Smooth muscle cell (in vitro differentiated cells): ENCODE data around the gene STX1B. TPM values are rescaled to one million over a fixed set of nuclear protein-coding genes. Genes with fewer than 3 reads are reported as not detected.

Experiments used
- DNase-seq: peaks from one replicate; lab custom pipeline; 2025; ENCODE audit not compliant: unreplicated experiment; lab: John Stamatoyannopoulos, UW
- H2AFZ ChIP-seq: fragments of 200-600 bp; sonication (generic); 2 replicates; pipeline ENCODE4 v1.6.0; 2016; ENCODE audit warnings: antibody characterized with exemption, low read depth, mild to moderate bottlenecking
- H3F3A ChIP-seq: fragments of 200-600 bp; sonication (generic); 2 replicates; pipeline ENCODE4 v1.6.0; 2017; ENCODE audit warnings: antibody characterized with exemption, low read depth
- H3K27ac ChIP-seq: fragments of 200-600 bp; sonication (generic); 2 replicates; pipeline ENCODE4 v1.5.1; 2016; ENCODE audit warnings: low read depth, mild to moderate bottlenecking
- H3K27me3 ChIP-seq: fragments of 200-600 bp; sonication (generic); 2 replicates; pipeline ENCODE4 v1.6.1; 2016; ENCODE audit warnings: low read depth, mild to moderate bottlenecking
- H3K36me3 ChIP-seq: fragments of 200-600 bp; sonication (generic); 2 replicates; pipeline ENCODE4 v1.5.1; 2016; ENCODE audit warnings: low read depth
- H3K4me1 ChIP-seq: fragments of 200-600 bp; sonication (generic); 2 replicates; pipeline ENCODE4 v1.5.1; 2016; ENCODE audit warnings: low read depth
- H3K4me2 ChIP-seq: fragments of 200-600 bp; sonication (generic); 2 replicates; pipeline ENCODE4 v1.6.0; 2016; ENCODE audit warnings: mild to moderate bottlenecking
- H3K4me3 ChIP-seq: fragments of 200-600 bp; sonication (generic); 2 replicates; pipeline ENCODE4 v1.5.1; 2016; ENCODE audit warnings: mild to moderate bottlenecking
- H3K79me2 ChIP-seq: fragments of 200-600 bp; sonication (generic); 2 replicates; pipeline ENCODE4 v1.6.0; 2016; ENCODE audit warnings: low read depth, mild to moderate bottlenecking
- H3K9ac ChIP-seq: fragments of 200-600 bp; sonication (generic); 2 replicates; pipeline ENCODE4 v1.6.0; 2016; ENCODE audit warnings: low read depth
- H3K9me3 ChIP-seq: fragments of 200-600 bp; sonication (generic); replicated peaks from 2 replicates; pipeline ENCODE4 v1.5.1; 2016; ENCODE audit warnings: low read depth
- H4K20me1 ChIP-seq: fragments of 200-600 bp; sonication (generic); 2 replicates; pipeline ENCODE4 v1.6.0; 2016; ENCODE audit warnings: low read depth
- WGBS: methylation state at CpG from one replicate; pipeline ENCODE4 v1.1.7; 2016; ENCODE audit warnings: low lambda C conversion rate; 5-methylcytosine and 5-hydroxymethylcytosine counted together
- polyA plus RNA-seq: library from polyadenylated mRNA; unstranded; fragments of >200 nt; fragmentation: Nextera tagmentation; extraction: Ambion mirVana; gene quantifications from 2 replicates; pipeline ENCODE4 v1.2.1, GENCODE V29; 2016
- total RNA-seq: library from RNA; depleted of rRNA; stranded (reverse); fragments of >200 nt; gene quantifications from 2 replicates; pipeline ENCODE4 v1.2.3, GENCODE V29; 2014
- TF ChIP-seq, protein P1 (sequence below): fragments of 200-600 bp; sonication (generic); IDR thresholded peaks from 2 replicates; pipeline ENCODE4 v1.5.1; 2017; ENCODE audit warnings: borderline replicate concordance, mild to moderate bottlenecking, antibody characterized with exemption; ENCODE audit not compliant: insufficient read depth, poor library complexity, severe bottlenecking

The STX1B gene
- total and polyA plus RNA-seq, 2 experiments from 2014 or later = 0.72 to 1.0 TPM

DNA sequence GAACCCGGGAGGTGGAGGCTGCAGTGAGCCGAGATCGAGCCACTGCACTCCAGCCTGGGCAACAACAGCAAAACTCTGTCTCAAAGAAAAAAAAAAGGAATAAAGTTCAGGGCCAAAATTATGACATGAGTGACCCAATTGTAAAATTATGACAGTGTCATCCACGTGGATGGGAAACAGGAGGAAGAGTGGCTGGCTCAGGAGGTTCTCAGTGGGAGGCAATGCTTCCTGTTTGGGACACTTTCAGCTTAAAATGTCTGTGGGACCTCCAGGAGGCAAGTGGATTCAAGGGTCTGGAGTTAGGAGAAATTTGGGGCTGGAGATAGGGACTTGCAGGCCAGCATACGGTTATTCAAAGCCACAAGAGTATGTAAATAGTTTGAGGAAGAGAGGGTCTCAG is 14.9 kb upstream of the STX1B start:
- Histone ChIP-seq H3K9ac (no peak overlapping the region), H3K27me3 (no peaks in the 10 kb centered on the region), H3K4me1 (no peaks in the 10 kb centered on the region), H3K9me3 (no peaks in the 10 kb centered on the region), H3K4me2 (no peak overlapping the region), H4K20me1 (no peaks in the 10 kb centered on the region), H3K27ac (no peak overlapping the region), H3K4me3 (no peak overlapping the region), H2AFZ (no peak overlapping the region), H3K36me3 (no peaks in the 10 kb centered on the region), H3F3A (no peaks in the 10 kb centered on the region), H3K79me2 (no peaks in the 10 kb centered on the region)
- WGBS = 87% methylated on average over 5 of the region's 5 CpGs
- TF ChIP-seq, protein P1, sequence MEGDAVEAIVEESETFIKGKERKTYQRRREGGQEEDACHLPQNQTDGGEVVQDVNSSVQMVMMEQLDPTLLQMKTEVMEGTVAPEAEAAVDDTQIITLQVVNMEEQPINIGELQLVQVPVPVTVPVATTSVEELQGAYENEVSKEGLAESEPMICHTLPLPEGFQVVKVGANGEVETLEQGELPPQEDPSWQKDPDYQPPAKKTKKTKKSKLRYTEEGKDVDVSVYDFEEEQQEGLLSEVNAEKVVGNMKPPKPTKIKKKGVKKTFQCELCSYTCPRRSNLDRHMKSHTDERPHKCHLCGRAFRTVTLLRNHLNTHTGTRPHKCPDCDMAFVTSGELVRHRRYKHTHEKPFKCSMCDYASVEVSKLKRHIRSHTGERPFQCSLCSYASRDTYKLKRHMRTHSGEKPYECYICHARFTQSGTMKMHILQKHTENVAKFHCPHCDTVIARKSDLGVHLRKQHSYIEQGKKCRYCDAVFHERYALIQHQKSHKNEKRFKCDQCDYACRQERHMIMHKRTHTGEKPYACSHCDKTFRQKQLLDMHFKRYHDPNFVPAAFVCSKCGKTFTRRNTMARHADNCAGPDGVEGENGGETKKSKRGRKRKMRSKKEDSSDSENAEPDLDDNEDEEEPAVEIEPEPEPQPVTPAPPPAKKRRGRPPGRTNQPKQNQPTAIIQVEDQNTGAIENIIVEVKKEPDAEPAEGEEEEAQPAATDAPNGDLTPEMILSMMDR = no peak
- no peak for DNase-seq

DNA sequence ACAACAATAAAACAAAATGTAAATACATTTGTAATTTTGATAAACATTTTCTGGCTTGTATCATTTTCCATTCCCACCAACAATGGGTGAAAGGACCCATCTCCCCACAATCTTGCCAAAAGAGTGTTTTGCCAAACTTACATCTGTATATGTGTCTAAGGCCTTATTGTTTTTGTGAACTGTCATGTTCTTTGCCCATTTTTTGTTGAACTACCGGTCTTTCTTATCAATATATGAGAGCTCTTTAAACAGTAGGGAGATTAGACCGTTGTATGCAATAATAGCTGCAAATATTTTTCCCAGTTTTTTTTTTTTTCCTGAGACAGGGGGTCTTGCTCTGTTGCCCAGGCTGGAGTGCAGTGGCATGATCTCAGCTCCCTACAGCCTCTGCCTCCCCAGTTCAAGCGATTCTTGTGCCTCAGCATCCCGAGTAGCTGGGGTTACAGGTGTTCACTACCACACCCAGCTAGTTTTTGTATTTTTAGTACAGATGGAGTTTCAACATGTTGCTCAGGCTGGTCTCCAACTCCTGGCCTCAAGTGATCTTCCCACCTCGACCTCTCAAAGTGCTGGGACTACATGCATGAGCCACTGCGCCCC is 13.3 kb upstream of the STX1B start:
- Histone ChIP-seq H3K36me3 (no peaks in the 10 kb centered on the region), H3K9me3 (no peaks in the 10 kb centered on the region), H3K27ac (no peak overlapping the region), H3K4me1 (no peaks in the 10 kb centered on the region), H3F3A (no peaks in the 10 kb centered on the region), H2AFZ (no peak overlapping the region), H3K79me2 (no peaks in the 10 kb centered on the region), H4K20me1 (no peaks in the 10 kb centered on the region), H3K9ac (no peak overlapping the region), H3K4me2 (no peak overlapping the region), H3K4me3 (no peak overlapping the region), H3K27me3 (no peaks in the 10 kb centered on the region)
- no peak for DNase-seq
- TF ChIP-seq, protein P1 = no peak
- WGBS = 94% methylated on average over 6 of the region's 6 CpGs

DNA sequence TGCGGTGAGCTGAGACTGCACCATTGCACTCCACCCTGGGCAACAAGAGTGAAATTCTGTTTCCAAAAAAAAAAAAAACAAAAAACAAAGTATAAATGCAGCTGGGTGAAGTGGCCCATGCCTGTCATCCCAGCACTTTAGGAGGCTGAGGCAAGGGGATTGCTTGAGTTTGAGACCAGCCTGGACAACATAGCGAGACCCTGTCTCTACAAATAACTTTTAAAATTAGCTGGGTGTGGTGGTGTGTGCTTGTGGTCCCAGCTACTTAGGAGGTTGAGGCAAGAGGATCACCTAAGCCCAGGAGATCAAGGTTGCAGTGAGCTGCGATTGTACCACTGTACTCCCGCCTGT is 12.8 kb upstream of the STX1B start:
- H3K4me2 ChIP-seq = no peak overlapping the region
- H3K4me3 ChIP-seq = no peak overlapping the region
- TF ChIP-seq, protein P1 = no peak

DNA sequence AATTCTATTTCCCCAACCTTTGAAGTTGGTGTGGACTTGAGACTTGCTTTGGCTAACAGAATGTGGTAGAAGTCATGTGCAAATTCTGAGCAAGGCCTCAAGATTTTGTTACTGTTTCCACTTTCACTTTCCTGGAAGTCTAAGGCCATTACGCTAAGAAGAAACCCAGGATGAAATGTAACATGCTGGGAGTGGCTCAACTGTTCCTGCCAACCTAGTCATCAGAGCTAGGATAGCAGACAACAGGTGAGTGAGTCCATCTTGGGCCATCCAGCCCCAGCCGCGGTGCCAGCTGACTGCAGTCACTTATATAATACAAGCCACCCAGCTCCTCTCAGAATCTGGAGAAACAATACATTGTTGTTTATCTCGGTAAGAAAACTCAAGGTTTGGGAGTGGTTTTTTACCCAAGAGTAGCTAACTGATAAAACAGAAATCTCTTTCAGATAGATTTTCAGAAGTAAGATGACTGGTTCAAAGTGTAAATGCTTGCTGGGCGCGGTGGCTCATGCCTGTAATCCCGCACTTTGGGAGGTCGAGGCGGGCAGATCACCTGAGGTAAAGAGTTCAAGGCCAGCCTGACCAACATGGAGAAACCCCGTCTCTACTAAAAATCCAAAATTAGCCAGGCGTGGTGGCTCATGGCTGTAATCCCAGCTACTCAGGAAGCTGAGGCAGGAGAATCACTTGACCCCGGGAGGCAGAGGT is 12.3 kb upstream of the STX1B start:
- Histone ChIP-seq H4K20me1 (no peaks in the 10 kb centered on the region), H3K9me3 (no peaks in the 10 kb centered on the region), H3K4me2 (no peak overlapping the region), H3K4me3 (no peak overlapping the region), H3K27ac (no peak overlapping the region), H2AFZ (no peak overlapping the region), H3K27me3 (no peaks in the 10 kb centered on the region), H3F3A (no peaks in the 10 kb centered on the region), H3K4me1 (no peaks in the 10 kb centered on the region), H3K36me3 (no peaks in the 10 kb centered on the region), H3K9ac (no peak overlapping the region), H3K79me2 (no peaks in the 10 kb centered on the region)
- DNase-seq = no peak
- TF ChIP-seq, protein P1 = no peak
- 90% methylated on average over 12 of the region's 12 CpGs for WGBS

More for the DNA sequence above, 12.8 kb upstream of the STX1B start:
- Histone ChIP-seq H3K9me3 (no peaks in the 10 kb centered on the region), H2AFZ (no peak overlapping the region), H3K36me3 (no peaks in the 10 kb centered on the region), H4K20me1 (no peaks in the 10 kb centered on the region), H3F3A (no peaks in the 10 kb centered on the region), H3K79me2 (no peaks in the 10 kb centered on the region), H3K27me3 (no peaks in the 10 kb centered on the region), H3K9ac (no peak overlapping the region), H3K4me1 (no peaks in the 10 kb centered on the region), H3K27ac (no peak overlapping the region)
- 94% methylated on average over 4 of the region's 4 CpGs for WGBS
- DNase-seq = no peak
